NOMO-1 treated with DMSO at 0.1 percent for 48 hours (cell line): ENCODE data around the gene TMPRSS7.
A peak's percentile ranks its signal among the peaks of the same experiment; 100 is the strongest.

Experiments
- DNase-seq: peaks from one replicate; lab custom pipeline; 2025; ENCODE audit not compliant: unreplicated experiment; lab: John Stamatoyannopoulos, UW

Gene TMPRSS7, protein sequence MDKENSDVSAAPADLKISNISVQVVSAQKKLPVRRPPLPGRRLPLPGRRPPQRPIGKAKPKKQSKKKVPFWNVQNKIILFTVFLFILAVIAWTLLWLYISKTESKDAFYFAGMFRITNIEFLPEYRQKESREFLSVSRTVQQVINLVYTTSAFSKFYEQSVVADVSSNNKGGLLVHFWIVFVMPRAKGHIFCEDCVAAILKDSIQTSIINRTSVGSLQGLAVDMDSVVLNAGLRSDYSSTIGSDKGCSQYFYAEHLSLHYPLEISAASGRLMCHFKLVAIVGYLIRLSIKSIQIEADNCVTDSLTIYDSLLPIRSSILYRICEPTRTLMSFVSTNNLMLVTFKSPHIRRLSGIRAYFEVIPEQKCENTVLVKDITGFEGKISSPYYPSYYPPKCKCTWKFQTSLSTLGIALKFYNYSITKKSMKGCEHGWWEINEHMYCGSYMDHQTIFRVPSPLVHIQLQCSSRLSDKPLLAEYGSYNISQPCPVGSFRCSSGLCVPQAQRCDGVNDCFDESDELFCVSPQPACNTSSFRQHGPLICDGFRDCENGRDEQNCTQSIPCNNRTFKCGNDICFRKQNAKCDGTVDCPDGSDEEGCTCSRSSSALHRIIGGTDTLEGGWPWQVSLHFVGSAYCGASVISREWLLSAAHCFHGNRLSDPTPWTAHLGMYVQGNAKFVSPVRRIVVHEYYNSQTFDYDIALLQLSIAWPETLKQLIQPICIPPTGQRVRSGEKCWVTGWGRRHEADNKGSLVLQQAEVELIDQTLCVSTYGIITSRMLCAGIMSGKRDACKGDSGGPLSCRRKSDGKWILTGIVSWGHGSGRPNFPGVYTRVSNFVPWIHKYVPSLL

DNA sequence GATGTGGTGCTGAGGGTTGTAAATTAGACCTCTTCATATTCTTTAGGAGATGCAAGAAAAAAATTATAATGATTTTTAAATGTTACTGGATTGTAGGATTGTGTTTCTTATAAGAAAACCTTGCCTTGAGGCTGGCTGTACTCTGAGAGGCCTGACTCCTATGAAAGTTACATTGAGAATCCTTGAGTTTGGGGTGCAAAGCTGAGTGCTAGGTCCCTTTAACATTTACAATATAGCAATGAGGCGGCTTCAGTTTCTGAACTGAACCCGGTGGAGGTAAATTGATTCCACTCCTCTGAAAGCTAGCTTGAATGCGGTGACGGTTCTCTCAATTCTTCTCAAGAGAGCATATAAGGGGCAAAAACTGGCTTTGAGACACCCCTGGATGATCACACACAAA is at the start of gene TMPRSS7:
Gene TMPRSS7, plus strand, starts transcription at position 301 of the 400 bp plus-strand sequence. CDS start 110 bp downstream, outside the sequence.
- no peak for DNase-seq

DNA sequence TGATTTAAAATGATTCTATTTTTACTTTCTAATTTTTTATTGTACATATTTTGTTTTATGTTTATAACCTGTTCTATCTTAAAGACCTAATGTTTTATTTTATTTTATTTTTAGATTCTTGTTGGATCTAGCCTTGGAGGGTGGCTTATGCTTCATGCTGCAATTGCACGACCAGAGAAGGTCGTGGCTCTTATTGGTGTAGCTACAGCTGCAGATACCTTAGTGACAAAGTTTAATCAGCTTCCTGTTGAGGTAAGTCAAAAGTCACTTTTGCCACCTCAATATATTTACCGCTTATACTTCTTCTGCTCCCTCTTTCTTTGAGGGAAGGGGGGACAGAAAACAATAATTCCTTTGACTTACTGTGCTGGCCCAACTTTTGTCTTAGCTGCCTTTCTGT is 47.7 kb upstream of the TMPRSS7 start:
- DNase-seq, result no peak

DNA sequence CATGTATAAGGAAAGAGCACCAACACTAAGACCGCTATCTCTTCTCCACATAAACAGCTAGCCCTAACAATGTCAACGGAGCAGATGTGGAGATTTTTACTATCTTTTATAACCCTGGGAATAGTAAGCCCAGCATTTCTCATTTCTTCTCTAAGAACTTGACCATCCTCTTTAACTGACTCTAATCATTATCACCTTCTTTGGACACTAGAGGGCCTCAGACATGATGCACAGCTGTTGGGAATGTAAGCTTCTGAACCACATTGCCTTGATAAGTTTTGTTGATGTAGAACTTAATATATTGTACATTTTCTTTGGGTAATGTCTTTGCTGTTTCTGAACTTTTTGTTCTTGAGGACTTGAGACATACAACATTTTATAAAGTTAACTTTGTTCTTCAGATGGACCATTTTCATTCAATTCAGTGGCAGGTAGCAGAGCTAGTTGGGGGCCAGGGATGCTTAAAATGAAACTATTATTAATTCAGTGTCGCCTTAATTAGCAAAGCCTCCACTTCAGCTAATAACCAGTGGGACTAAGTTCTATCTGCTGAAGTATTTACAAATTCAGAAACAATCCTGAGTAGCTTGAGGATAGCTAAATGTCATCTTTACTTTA is 45.4 kb upstream of the TMPRSS7 start:
- DNase-seq, result peak; percentile 53

DNA sequence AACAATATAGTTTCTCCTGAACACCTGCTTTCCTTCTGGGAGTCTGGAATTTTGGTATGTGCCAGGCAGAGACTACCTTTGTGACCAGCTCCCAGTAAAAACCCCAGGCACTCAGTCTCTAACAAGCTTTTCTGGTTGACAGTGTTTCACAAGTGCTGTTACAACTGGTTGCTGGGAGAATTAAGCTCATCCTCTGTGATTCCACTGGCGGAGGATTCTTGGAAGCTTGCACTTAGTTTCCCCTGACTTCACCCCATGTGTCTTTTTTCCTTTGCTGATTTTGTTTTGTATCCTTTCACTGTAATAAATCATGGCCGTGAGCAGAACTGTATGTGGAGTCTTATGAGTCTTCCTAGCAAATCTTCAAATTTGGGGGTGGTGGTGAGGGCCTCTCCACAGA is 41.5 kb upstream of the TMPRSS7 start:
- DNase-seq, result no peak

DNA sequence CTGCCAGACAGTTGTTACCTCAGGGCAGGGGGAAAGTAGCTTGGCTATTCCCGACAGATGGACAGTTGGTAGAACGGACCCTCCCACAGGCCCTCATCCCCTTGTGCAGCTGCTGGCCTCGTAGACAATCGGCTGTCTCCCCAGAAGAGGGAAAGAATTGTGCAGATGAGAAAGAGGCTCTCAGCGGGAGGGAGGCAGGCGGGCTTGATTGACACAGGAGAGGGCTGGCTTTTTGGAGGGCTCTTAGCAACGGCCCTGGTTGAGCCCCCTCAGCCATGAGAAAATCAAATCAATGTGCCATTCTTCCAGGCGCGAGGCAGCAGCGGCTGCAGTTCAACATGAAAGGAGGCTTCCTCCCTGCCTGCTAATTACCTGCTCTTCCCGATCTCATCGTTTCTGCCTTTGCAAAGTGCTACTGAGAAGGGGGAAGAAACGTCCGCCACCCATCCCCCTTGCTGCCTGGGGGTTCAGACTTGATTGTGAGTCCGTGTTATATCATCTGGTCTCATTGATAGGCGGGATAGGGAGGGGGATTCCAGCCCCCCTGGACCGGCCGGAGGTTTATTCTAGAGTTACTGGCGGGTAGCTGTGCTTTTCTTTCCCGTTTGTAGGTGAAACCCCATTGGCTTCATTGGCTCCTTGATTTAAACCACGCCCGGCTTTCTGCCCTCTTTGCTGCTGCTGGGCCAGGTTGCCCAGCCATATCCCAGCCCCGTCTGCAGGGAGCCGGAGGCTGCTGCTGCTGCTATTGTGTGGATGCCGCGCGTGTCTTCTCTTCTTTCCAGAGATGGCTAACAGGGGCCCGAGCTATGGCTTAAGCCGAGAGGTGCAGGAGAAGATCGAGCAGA is 35.7 kb upstream of the TMPRSS7 start, which contains the start of gene TAGLN3:
Gene TAGLN3, plus strand, starts transcription at position 287 of the 848 bp plus-strand sequence. Its CDS starts 501 bp downstream, at position 788.
- DNase-seq, result no peak

DNA sequence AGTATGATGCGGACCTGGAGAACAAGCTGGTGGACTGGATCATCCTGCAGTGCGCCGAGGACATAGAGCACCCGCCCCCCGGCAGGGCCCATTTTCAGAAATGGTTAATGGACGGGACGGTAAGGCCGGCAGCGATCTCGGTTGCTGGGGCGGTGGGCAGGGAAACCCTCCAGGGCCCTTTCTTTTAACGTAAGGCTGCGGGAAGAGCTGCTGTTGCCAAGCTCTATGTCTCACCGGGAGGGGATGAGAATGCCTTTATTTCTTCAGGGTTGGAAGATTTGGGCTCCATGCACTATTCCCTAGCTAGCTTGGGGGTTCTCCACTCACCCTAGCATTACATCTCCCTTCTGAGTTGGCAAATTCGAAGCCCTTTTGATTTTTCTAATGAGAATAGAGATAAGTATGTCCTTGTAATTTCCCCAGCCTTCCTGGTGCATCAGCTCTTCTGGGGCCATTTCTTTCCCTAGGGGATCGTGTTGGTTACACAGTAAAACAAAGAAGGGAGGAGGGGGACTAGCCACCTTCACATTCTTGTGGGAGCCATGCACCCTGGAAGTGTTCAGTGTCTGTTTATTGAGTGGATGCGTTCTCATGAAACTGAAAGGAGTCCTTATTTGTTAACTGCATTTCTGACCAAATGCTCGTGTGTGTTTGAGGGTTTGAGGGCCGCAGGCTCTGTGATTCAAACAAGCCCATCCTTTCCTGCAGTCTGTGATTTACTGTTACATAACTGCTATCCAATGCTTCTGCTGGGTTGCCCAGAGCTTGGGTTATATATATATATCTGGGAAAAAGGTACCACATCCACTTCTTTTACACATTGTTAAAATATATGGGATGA is 34.8 kb upstream of the TMPRSS7 start:
- no peak for DNase-seq

DNA sequence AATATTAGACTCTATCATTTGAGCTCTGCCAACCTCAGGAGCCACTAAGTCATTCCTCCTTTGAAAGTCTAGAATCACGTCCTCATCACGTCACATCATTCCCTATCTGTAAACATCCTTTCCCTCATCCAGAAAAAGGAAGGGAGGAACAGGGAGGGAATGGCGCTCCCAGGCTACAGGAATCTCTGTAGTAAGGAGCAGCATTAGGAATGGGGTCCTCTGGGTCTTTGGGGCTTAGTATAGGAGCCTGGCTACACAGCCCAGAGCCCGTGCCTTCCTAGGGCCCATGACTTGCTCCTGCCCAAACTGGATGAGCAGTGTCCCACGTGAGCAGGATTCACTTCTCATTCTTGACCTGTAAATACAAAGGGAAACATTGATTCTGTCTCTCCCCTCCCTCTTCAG is 34.2 kb upstream of the TMPRSS7 start:
- no peak for DNase-seq

DNA sequence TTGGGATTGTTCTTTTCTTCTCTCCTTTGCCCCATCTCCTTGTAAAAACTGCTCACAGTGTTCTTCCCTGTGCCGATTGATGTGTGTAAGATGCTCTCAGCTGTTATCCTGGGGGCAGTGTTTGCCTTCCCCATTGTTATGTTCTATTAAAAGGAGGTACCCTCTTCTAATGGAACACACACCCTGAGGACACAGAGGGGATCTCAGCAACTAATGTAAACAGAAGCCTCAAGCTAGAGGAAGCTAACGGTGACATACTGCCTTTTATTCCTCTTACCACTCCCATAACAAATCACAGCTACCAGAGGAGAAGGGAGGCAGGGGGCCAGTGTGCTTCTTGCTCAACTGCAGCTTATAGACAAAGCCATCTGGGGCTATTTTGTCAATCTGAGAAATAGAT is 33.6 kb upstream of the TMPRSS7 start:
- DNase-seq, result no peak

DNA sequence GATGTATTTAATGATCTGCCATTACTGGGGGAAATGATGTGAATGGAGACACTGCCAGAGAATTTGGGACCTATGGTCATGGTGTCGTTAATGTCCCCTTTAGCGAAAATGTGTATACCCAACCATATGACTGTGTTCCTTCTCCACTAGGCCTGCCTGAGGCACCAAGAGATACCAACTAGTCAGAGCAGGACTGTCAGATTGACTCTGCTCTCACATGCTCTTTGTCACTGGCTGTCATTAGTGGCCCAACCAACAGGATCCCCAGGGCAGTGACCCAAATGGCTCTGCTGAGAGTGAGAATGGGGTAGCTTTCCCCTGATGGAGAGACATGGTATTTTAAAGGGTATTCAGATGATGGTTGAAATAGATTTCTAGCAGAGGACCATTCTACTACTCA is 33.0 kb upstream of the TMPRSS7 start:
- no peak for DNase-seq

DNA sequence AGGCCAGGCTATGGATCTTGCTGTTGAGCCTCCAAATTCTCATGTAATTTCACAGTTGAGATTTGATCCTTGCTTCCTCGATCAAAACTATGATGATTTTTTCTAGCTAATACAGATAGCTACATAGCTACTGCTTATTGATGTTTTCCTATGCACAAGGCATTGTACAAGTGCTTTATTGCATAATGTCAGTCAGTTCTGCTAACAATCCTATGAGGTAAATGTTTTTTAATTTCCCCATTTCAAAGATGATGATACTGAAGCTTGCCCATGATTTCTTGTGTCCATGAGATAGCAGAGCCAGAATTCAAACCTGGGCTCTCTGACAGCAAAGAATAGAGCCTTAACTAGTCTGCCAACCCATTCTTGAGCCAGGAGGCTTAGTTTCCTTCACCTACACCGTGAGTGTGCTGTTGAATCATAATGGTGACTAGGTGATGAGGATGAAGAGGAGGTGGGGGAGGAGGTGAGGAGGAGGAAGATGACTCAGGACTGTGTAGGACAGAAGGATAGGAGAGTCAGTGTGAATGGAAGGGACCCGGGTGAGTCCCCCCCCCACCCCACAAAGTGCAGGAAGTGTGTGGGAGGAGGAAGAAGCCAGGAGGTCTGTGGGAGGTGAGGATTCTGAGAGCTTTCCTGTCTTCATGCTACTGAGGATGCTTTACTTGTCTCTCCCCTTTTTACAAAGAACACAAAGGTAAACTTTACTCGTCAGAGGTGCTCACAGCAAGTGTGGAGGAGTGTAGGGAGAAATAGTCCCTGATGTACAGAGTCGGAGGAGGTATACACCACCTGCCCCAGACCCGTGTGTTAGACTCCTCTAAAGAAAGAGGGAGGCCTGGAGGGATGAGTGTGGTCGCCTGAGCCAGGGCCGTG is 32.2 kb upstream of the TMPRSS7 start:
- no peak for DNase-seq

DNA sequence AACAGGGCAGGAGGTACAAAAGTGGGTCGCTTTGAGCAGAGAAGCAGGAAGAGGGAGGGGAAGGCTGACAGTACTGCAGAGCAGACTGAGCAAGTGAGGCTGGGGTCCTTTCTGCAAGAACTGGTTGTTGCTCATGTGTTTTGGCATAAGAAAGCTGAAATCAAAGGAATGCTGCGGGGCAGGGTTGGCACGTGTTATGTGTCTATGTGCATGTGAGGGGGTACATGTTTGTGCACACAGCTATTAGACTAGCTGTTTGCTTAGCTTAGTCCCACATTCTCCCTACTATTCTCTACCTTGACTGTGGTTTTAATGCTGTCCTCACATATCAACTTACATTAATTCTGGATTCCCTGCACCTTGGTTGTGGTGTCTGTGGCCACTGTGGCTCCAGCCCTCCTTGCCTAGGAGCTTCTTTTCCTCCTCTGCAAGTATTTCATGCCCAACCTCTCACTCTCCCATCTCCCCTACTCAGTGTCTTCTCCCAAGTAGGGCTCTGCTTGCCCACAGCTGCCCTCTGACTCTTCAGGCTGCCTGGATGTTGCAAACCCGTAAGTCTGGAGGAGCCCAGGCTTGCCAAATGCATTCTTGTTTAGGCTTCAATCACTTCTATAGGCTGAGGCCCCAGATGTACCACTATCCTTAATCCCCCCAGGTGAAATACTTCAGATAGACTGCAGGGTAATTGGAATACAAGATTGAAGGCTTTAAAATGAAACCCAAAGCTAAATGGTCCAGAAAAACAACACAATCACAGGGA is 31.0 kb upstream of the TMPRSS7 start:
- no peak for DNase-seq

DNA sequence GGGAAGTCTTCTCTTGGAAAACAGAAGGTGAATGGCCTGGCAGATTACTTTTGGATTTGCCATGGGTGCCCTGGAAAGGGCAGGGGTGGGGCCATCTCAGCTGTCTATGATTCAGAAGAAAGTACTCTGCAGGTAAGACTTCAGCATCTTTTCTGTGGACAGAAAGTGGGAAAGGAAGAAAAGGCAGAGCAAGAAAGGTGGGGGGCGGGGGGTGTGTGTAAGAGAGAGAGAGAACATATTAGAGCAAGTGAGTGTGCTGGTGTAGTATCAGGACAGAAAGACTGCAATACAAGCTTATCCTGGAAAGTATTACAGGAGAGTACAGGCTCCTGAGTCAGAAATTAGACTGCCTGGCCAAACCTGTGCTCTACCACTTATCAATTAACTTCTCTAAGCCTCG is 30.3 kb upstream of the TMPRSS7 start:
- DNase-seq, result no peak

DNA sequence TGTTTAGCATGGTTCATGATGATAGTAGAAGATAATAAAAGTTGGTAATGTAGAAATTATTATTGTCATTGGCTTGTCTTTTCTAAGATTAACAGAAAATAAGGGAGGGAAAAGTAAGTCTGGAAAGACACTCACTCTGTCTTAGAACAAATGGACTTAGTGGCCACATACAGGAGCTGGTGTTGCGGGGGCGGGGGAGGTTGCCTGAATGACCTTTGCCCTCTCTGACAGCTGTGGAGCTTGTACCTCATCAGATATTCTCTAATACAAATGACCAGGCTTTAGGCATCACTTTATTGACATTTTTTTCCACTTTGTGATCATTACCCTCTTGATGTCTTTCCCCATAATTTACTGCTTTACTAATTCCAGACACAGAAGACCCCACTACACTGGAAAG is 29.9 kb upstream of the TMPRSS7 start:
- no peak for DNase-seq

DNA sequence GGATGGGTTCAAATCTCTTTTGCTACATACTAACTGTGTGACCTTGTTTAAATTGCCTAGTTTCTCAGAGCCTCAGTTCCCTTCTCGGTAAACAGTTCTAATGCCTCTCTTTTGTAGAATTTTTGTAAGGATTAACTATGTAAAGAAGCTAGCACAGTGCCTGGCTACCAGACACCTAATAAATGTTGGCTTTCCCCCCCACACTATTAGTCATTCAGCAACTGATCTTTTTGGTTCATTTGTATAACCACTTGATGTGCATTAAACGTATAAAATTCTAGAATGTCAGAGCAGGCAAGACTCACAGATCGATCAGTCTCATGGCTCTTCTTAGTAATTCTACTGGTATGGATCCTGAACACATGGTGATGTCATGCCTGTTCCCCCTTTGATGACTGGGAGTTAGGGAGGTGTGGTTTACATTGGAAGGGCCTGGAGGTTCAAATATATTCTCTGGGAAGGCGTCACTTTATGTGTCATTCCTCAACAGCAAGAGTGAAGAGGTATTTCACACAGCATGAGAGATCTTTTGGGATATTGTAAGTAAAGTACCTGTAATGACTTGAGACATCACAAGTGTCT is 29.4 kb upstream of the TMPRSS7 start:
- no peak for DNase-seq

DNA sequence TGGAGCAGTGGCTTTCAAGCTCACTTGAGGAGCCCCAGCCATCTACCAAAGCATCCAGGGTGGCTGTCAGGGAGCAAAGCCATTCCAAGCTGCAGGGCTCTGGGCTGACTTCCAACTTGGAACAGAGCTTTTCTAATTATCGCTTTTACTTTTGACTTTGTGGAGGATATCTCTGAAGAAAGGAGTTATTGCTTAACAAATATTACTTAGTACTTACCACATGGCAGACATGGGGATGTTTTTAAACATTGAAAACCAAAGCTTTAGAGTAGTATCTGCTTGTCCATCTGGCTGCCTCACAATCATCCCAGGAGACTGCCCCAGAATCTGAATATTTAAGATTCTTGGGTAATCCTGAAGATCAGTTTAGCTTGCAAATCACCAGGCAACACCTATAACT is 26.9 kb upstream of the TMPRSS7 start:
- no peak for DNase-seq

DNA sequence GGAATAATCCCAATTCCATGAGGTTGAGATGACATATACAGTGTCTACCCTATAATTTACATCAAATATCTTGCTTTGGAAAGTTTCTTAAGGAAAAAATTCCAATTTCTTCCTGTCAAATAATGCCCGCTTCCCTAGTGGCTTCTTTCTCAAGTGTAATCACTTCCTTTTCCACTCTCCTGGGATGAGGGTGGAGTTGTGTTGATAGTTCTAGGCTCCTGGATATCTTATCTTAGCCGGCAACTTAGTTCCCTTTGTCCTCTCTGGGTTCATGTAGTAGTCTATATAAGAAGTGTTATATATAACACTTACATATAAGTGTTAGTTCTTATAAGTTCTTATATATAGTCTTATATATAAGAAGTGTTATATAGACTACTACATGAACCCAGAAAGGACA is 24.9 kb upstream of the TMPRSS7 start:
- DNase-seq, result no peak

DNA sequence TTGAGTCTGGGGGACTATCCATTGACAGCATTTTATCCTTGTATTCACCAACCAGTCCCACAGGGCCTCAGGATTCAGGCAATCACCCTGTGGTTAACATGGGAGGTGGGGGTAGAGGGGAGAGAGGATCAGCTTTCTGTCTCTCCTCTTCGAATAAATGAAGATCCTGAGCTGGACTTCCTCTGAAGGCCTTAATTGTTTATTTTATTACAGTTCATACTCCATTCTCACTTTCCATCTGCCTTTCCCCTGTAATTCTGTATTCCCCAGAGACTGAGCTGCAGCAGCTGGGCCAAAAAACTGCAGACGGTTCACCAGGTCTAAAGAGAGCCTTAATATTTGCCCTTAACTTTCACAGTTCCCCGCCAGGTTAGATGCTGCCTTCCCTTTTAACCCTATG is 23.9 kb upstream of the TMPRSS7 start:
- no peak for DNase-seq
